HL-60/S4 treated with phorbol 12-myristate 13-acetate at 8.2 ng/mL for 4 days and 3 days (cell line): ENCODE results near the gene POLR3C.
"Not testable (repeated sequence)": the region's sequence is repeated elsewhere in the genome, so short reads cannot be mapped to it uniquely, and the experiment has no call there.

Experiments
- in situ Hi-C: fragments of 300-500 bp; cut with MboI; formaldehyde crosslinking; loops from 2 replicates; pipeline ENCODE4 v1.15.0; 2022; ENCODE audit warnings: low sequenced_read_pairs

POLR3C gene, protein sequence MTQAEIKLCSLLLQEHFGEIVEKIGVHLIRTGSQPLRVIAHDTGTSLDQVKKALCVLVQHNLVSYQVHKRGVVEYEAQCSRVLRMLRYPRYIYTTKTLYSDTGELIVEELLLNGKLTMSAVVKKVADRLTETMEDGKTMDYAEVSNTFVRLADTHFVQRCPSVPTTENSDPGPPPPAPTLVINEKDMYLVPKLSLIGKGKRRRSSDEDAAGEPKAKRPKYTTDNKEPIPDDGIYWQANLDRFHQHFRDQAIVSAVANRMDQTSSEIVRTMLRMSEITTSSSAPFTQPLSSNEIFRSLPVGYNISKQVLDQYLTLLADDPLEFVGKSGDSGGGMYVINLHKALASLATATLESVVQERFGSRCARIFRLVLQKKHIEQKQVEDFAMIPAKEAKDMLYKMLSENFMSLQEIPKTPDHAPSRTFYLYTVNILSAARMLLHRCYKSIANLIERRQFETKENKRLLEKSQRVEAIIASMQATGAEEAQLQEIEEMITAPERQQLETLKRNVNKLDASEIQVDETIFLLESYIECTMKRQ

GRCh38 chr1:145823565-145824498 lies at the start of gene POLR3C, which contains the start of gene RNF115:
Gene POLR3C (plus strand): TSS chr1:145824200. CDS start chr1:145825777, 1,577 bp downstream.
Gene RNF115 (minus strand): TSS chr1:145824095. CDS start chr1:145823873, 222 bp downstream.
- in situ Hi-C loops: no loop called here

GRCh38 chr1:145777357-145778145 lies 46.4 kb upstream of the POLR3C start:
- in situ Hi-C loops: no loop called here

DNA sequence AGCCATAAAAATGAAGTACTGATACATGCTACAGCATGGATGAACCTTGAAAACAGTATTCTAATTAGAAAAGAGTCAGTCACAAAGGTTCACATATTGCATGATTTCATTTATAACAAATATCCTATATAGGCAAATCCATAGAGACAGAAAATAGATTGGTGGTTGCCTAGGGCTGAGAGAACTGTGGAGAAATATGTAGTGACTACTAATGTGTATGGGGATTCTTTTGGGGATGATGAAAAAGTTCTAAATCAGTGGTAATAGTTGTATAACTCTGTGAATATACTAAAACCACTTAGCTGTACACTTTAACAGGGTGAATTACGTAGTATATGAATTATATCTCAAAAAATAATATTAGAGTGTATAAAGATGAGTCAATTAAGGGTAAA lies 45.9 kb upstream of the POLR3C start:
- in situ Hi-C loops: no loop called here

DNA sequence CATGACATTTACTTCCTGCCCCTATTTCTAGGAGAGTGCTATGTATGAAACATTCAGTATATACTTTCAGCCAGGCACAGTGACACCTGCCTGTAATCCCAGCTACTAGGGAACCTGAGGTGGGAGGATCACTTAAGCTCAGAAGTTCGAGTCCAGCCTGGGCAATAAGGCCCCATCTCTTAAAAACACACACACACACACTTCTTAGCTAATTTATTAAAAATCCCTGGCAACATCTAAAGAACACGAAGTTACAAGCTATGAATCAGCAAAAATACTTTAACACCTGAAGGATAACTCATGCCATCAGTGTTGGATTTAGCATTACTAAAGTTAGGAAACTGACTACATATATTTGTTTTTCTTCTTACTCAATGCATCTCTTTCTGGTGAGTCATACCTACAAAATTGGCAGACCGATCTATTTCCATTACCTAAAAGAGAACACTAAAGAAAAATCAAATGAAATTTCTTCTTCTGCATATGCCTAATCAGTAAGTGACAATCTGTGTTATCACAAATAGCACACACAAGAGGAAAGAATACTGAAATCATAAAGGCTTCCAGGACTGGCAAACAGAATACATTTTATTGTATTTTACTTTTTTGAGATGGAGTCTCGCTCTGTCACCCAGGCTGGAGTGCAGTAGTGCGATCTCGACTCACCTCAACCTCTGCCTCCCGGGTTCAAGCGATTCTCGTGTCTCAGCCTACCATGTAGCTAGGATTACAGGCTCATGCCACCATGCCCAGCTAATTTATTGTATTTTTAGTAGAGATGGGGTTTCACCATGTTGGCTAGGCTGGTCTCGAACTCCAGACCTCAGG lies 41.5 kb upstream of the POLR3C start:
- in situ Hi-C loops: no loop called here

- in situ Hi-C loops: no loop called here
These were observed 39.6 kb upstream of the POLR3C start for GRCh38 chr1:145784409-145784808.

DNA sequence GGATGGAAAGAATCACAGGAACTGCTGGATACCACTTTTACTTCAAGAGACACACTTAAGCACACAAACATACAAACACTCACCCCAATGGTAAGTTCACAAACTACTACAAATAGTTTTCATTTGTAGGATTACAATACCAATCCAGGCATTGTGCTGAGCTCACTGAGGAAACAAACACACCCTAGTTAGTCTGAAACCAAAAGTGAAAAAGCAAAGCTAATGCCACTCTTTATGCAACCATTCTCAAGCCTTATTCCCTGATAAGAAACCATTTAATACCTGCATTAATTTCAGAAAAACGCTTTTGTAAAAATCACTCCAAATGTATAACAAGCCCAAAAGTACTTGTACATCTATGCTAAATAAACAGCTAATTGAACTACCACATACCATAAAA lies 38.5 kb upstream of the POLR3C start:
- in situ Hi-C loops: no loop called here

GRCh38 chr1:145786271-145786670 lies 37.7 kb upstream of the POLR3C start:
- in situ Hi-C loops: no loop called here

GRCh38 chr1:145788580-145788979 lies 35.4 kb upstream of the POLR3C start:
- in situ Hi-C loops: no loop called here

DNA sequence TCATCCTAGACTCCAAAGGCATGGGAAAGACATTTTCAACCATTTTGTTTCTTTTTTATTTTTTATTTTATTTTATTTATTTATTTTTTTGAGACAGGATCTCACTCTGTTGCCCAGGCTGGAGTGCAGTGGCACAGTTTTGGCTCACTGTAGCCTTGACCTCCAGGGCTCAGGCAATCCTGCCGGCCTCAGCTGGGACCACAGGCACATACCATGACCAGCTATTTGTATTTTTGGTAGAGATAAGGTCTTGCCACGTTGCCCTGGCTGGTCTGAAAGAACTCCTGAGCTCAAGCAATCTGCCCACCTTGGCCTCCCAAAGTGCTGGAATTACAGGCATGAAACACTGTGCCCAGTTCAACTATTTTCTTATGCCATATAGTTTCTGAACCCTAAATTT lies 32.1 kb upstream of the POLR3C start:
- in situ Hi-C loops: not testable (repeated sequence)

DNA sequence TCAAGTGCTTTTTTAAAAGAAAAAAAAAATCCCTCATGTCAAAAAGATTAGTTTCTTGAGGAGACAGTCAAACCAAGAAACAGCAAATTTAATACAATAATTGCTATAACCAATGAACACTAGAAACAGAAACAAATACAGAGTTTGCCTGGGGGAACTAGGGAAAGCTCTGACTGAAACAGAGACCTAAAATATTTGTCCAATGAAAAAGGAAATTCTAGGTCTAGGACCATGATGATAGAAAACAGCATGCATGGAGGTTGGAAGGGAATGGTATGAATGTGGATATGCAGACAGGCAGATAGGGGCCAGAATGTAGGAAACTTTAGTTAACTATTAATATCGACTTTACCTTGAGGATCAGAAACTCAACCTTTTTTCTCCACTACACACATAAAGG lies 31.5 kb upstream of the POLR3C start:
- in situ Hi-C loops: no loop called here

DNA sequence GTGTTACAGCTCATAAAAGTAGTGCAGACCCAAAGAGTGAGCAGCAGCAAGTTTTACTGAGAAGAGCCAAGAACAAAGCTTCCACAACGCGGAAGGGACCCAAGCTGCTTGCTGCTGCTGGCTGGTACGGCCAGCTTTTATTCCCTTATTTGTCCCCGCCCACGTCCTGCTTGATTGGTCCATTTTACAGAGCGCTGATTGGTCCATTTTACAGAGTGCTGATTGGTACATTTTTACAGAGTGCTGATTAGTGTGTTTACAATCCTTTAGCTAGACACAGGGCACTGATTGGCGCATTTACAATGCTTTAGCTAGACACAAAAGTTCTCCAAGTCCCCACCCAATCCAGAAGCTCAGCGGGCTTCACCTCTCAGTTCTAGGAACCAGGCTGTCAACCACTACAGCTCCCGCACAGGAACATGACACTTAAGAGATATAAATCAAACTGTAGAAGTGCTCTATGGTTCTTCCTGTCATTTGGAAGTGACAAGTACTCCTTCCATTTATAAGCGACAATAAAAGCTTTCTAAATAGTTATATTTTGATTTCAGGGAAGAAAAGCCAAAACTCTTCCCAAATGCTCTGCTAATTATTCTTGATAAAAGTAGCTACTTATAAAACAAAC lies 28.6 kb upstream of the POLR3C start:
- in situ Hi-C loops: no loop called here

DNA sequence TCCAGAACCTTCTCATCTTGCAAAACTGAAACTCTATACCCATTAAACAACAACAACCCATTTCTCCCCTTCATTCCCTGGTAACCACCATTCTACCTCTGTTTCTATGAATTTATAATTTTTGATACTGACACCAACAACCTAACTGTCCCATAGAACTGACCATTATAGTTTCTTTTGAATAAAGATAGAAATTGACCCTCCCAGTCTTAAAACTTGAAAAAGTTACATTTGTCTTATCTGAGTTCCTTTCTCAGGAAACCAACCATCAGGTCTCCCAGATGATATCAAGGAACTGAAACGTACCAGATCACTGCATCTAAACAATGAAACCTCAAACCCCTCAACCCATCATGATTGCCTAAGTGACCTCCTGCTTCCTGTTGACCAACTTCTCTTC lies 27.2 kb upstream of the POLR3C start:
- in situ Hi-C loops: no loop called here

- in situ Hi-C loops: no loop called here
These were observed 24.2 kb upstream of the POLR3C start for GRCh38 chr1:145799806-145800205.

GRCh38 chr1:145804235-145805045 lies 19.6 kb upstream of the POLR3C start:
- in situ Hi-C loops: no loop called here

GRCh38 chr1:145805057-145805456 lies 18.9 kb upstream of the POLR3C start:
- in situ Hi-C loops: no loop called here

- in situ Hi-C loops: no loop called here
These were observed 17.6 kb upstream of the POLR3C start for GRCh38 chr1:145806408-145806807.

DNA sequence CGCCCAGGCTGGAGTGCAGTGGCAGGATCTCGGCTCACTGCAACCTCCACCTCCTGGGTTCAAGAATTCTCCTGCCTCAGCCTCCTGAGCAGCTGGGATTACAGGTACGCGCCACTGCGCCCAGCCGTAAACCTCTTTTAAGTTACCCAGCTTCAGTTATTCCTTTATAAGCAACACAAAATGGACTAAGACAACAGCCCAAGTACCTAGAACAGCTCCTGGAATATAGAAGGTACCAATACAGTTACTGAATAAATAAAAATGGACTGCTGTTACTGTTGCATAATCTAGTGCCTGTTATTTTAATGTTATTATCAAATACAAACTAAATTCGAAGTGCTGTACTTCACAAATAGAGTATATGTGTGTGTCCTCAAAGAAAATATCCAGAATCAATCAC lies 17.2 kb upstream of the POLR3C start:
- in situ Hi-C loops: no loop called here

DNA sequence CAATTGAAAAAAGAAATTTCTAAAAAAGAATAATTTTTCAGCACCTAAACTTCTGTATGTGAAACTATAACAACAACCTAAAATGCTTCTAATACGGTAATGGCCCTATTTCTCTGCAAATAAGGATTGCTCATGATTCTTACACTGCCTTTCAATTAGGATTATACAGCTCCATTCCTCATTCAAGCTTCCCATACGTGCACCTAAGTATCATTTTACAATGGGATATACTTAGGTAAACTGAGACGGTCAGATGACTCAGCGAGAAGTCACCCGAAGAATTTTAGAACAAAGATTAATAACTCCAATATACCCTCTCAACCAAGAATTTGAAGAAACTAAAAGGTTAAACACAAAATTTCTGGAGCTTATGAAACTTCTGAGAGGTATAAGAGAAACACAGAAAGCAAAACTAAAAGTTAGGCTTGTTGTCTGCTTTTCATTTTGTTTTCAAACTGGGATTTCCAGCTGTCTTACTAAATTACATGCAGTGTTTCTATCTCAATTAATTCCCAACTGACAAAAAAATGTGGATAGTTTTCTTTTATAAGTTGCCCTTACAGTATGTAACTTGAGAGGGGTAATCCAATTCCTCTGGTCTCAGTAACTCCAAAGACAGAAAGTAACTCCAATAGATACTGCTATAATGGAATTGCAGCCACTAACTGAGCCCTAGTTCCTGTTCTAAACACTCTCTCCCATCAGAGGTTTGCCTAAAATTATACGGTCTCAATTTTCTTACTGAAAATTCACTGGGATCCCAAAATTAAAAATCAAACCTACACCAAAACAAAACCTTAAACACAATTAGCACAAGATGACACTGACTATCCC lies 10.8 kb upstream of the POLR3C start:
- in situ Hi-C loops: not testable (repeated sequence)
